UCSD-AML1 (cell line): ENCODE measurements around the gene CYP2E1.
"Not testable (repeated sequence)": the region's sequence is repeated elsewhere in the genome, so short reads cannot be mapped to it uniquely, and the experiment has no call there.

Source experiments
- DNase-seq: peaks from one replicate; lab custom pipeline; 2025; ENCODE audit not compliant: unreplicated experiment; lab: John Stamatoyannopoulos, UW

The CYP2E1 gene

DNA sequence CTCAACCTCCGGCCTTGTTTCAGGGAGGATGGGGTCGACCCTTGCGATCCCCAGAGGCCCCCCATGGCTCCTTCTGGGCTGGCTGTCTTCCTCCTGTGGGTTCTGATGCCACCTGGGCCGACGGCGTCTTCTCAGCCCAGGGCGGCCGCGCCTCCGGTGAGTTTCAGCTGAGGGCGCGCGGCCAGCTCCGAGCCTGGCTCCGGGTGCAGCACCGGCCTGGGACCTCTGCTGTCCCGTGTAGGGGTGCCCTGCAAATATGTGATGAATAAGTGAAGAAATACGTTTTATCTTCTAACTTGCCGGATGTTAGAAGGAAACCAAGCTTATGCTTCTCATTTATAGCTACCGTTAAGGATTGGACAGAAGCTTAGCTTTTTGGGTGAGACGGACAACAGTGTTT lies 42.6 kb downstream of the CYP2E1 start:
- not testable (repeated sequence) for DNase-seq

DNA sequence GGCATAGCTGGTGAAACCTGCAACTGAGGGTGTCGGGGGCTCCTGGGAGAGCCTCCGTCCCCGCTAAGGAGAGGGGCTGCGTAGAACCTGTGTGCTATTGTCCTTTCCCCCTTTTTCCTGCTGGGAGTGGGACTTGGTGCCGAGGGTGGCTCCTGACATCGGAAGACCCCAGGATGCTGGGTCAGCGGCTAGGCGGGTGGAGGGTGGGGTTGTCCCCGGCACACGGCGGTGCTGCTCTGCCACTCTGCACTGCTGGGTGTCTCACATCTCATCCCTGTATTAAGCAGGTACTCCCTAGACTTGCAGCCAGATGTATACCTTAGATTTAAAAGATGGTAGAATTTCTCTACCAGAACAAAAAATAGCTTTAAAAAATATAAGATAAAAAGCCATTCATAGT lies 44.9 kb downstream of the CYP2E1 start:
- not testable (repeated sequence) for DNase-seq

DNA sequence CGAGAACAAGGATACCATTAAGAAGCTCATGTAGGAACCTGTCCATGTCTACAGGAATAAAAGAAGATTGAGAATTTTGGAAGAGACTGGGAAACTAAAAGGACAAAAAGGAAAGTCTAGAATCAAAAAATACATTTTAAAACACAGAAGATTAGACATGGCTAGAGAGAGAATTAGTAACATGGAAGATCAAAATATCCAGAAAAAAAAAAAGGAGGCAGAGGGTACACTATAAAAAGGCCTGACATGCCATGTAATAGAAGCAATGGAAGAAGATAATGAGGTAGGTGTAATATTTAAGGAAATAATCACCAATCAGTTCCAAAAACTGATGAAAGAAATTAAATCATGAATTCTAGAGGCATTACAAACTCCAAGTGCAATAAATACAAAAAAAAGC lies 46.3 kb downstream of the CYP2E1 start:
- not testable (repeated sequence) for DNase-seq

DNA sequence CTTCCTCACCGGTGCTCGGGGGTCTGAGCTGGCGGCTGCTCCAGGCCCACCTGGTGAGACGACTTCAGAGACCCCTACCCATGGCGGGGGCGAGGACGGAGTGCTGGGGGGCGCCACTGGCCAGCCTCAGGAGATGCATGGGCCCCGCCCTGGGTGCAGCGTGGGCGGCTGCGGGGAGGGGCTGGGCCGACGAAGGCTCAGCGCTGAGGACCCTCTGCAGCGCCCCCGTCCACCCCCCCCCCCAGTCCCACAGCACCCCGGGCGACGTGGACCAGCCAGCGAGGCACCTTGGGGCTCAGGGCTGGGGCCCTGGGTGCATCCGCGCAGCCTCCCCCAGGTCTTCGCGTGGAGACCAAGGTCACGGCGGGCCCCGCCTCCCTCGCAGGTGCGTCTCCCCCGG lies 49.9 kb downstream of the CYP2E1 start:
- DNase-seq, result not testable (repeated sequence)
